GM12878 (cell line): ENCODE measurements around the gene CLDN19.

Experiments
- CTCF ChIP-seq, 3 experiments: IDR thresholded peaks in 2 of 3; conservative IDR thresholded peaks in 1 of 3; 2 replicates each; pipeline ENCODE4 v1.5.1; 2011; ENCODE audit warnings: low read depth in 3 of 3, low read length in 3 of 3, mild to moderate bottlenecking in 3 of 3, control low read depth in 2 of 3, moderate library complexity in 2 of 3, inconsistent platforms in 1 of 3, mixed read lengths in 1 of 3; ENCODE audit not compliant: control insufficient read depth in 2 of 3, insufficient read depth in 1 of 3; ENCODE audit errors: extremely low read depth in 1 of 3
- POLR2A ChIP-seq: IDR thresholded peaks from 2 replicates; pipeline ENCODE4 v1.6.1; 2011; ENCODE audit warnings: low read depth, mild to moderate bottlenecking, low read length
- RAD21 ChIP-seq: IDR thresholded peaks from 2 replicates; pipeline ENCODE4 v1.6.1; 2011; ENCODE audit warnings: mild to moderate bottlenecking, low read depth, low read length, moderate library complexity; ENCODE audit not compliant: insufficient read depth
- WRNIP1 ChIP-seq: IDR thresholded peaks from 2 replicates; pipeline ENCODE4 v1.6.1; 2011; ENCODE audit warnings: low read depth, low read length, improper control_type of control experiment, borderline replicate concordance
- ZNF24 ChIP-seq: fragments of 450-650 bp; IDR thresholded peaks from 2 replicates; pipeline ENCODE4 v1.6.1; 2017; ENCODE audit warnings: antibody characterized with exemption, mild to moderate bottlenecking
- ZNF274 ChIP-seq: IDR thresholded peaks from one replicate; pipeline ENCODE4 v1.8.0; 2011; ENCODE audit not compliant: insufficient read length, insufficient read depth

DNA sequence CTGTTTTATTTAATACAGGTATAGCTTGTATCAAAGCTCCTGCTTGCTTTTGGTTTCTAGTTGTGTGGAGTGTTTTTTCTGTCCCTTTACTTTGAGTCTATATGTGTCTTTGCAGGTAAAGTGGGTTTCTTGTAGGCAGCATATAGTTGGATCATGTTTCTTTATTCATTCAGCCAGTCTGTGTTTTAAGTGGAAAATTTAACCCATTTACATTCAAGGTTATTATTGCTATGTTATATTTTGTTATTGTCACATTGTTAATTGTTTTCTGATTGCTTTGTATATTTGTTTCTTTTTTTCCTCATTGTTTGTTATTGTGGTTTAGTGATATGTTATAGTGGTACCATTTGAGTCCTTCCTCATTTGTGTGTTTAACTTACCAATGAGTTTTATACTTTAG lies 26.7 kb downstream of the CLDN19 start:
- no peak for TF ChIP-seq RAD21
- no peak for TF ChIP-seq POLR2A
- no peak for TF ChIP-seq ZNF274
- TF ChIP-seq WRNIP1, result no peak
- TF ChIP-seq CTCF (IDR thresholded peaks at IDR 0.05 in 2 of 3, conservative IDR thresholded peaks at IDR 0.05 in 1 of 3; ENCODE audit: control insufficient read depth in 2 of 3, extremely low read depth in 1 of 3, insufficient read depth in 1 of 3, low read depth in 3 of 3, low read length in 3 of 3), result no peak
- no peak for TF ChIP-seq ZNF24
